Pericardium fibroblast (primary cell): ENCODE results near the gene SOAT2. TPM values are rescaled to one million over a fixed set of nuclear protein-coding genes. Genes with fewer than 3 reads are reported as not detected.

Source experiments
- total RNA-seq: library from RNA; depleted of rRNA; stranded (reverse); fragments of >200 nt; gene quantifications from 2 replicates; pipeline ENCODE4 v1.2.3, GENCODE V29; 2015

SOAT2 gene, protein sequence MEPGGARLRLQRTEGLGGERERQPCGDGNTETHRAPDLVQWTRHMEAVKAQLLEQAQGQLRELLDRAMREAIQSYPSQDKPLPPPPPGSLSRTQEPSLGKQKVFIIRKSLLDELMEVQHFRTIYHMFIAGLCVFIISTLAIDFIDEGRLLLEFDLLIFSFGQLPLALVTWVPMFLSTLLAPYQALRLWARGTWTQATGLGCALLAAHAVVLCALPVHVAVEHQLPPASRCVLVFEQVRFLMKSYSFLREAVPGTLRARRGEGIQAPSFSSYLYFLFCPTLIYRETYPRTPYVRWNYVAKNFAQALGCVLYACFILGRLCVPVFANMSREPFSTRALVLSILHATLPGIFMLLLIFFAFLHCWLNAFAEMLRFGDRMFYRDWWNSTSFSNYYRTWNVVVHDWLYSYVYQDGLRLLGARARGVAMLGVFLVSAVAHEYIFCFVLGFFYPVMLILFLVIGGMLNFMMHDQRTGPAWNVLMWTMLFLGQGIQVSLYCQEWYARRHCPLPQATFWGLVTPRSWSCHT
- total RNA-seq: 0.12 TPM in 1 of 2 replicates, not detected in the other

DNA sequence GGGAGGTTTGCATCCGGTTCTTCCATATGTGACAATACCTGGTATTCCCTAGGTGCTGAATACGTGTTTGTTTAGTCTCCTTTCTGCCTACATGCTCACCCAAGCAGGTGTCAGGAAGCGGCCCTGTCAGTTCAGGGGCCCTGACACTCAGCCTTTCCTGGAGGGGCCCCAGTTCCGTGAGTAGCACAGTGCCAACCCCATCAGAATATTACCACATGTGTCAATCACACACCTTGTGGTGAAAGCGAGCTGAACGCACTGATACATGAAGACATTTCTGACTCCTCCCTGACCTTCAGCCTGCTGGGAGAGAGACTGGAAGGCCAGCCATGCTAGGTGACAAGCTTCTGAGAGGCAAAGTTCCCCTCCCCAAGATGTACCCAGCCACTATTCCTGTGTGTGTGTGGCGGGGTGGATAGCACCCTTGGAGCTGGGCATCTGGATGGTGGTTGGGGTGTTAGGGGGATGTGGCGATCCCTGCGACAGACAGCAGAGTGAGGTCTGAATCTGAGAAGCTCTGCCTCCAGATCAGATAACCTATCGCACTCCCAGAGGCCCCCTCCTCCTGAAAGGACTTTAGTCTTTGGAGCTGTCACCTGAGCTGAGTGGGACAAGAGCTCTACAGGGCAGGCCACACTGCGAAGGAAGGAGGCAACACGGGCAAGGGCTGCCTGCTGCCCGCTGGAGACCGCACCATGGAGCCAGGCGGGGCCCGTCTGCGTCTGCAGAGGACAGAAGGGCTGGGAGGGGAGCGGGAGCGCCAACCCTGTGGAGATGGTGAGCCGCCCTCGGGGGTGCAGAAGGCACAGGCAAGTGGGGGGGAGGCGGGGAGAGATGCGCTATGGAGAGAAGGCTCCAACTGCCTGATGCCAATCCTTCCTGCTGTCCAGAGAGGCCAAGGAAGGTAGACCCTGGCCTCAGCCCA lies at the start of gene SOAT2:
Gene SOAT2 (plus strand): TSS at position 604 of the 925 bp plus-strand sequence. CDS start 92 bp downstream, at position 696.

DNA sequence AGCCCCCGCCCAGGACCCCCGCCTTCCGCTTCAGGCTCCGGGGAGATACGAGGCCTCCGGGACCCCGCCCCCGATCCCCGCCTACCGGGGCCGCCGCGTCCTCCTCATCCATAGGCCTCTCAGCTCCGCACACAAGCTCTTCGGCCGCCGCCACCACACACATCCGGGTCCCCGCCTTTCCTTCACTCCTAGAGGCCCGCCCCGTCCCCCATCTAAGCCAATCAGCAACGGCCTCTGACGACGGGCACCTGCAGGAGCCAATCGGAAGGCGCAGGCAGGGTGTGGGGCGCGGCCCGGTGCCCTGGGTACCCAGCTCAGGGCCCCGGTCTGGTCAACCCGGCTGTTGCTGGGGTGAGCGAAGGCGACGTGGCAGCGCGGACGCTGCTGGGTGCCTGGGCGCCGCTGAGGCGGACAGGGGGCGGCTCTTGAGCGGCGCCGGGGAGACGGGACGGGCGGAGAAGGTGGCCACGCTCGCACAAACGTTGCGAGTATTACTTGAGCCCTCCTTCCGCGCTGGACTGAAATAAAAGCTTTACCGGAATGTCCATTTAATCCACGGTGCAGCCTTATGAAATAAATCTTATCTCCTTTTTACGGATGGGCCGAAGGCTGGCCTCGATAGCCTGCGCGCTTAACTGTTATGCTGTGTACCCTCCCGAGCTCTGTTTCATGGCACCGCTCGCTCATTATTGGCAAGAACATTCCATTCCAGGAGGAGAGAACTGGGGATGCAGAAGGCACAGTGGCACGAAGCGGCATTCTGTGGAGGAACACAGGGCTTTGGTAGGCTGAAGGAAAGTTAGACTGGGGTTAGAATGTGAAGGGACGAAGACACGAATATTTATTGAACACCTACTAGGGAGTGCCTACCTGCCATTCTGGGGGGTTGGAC lies 23.8 kb upstream of the SOAT2 start, which contains the start of gene SPRYD3:
Gene SPRYD3 (minus strand): TSS at position 165 of the 892 bp plus-strand sequence. CDS start 57 bp downstream, at position 108.

DNA sequence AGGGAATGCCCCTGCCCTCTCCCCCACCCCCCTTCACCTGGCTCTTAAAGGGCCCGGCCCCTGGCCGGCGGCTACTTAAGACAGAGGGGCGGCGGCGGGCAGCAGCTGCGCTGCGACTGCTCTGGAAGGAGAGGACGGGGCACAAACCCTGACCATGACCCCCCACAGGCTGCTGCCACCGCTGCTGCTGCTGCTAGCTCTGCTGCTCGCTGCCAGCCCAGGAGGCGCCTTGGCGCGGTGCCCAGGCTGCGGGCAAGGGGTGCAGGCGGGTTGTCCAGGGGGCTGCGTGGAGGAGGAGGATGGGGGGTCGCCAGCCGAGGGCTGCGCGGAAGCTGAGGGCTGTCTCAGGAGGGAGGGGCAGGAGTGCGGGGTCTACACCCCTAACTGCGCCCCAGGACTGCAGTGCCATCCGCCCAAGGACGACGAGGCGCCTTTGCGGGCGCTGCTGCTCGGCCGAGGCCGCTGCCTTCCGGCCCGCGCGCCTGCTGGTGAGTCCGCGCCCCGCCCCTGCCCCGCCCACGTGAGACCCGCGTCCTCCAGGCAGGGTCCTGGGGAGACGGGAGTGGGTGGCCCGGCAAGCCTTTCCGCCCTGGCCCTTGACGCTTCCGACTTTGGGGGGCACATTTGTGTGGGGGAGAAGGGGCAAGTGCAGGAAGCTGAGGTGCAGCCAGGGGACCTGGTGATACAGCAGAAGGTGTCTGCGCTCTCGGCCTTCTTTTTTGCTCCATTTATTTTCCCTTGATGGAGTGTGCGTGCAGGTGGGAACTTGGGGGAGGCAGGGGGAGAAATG lies 5.5 kb upstream of the SOAT2 start, which contains the start of gene IGFBP6:
Gene IGFBP6 (plus strand): TSS at position 104 of the 790 bp plus-strand sequence. CDS start 51 bp downstream, at position 155.

Other genes starting within 250 kb of the SOAT2 start
- gene KRT8, start 198.4 kb upstream of the SOAT2 start, total RNA-seq: 48.8 and 158 TPM in 2 replicates
- 270 and 810 TPM in 2 replicates for gene KRT18, start 154.4 kb upstream of the SOAT2 start, total RNA-seq
- 528 and 820 TPM in 2 replicates for gene EIF4B, start 97.0 kb upstream of the SOAT2 start, total RNA-seq
- gene TNS2, start 53.4 kb upstream of the SOAT2 start, total RNA-seq: 95.6 and 138 TPM in 2 replicates
- 12.2 and 17.6 TPM in 2 replicates for gene SPRYD3, start 24.1 kb upstream of the SOAT2 start, total RNA-seq
- 779 and 1,045 TPM in 2 replicates for gene IGFBP6, start 5.8 kb upstream of the SOAT2 start, total RNA-seq
- 3.7 and 9.4 TPM in 2 replicates for gene ZNF740, start 77.2 kb downstream of the SOAT2 start, total RNA-seq
- 8.5 and 10.6 TPM in 2 replicates for gene CSAD, start 77.4 kb downstream of the SOAT2 start, total RNA-seq
- gene ITGB7, start 103.8 kb downstream of the SOAT2 start, total RNA-seq: 0.17 TPM in 1 of 2 replicates, not detected in the other
- gene RARG, start 128.7 kb downstream of the SOAT2 start, total RNA-seq: 20.2 and 57.0 TPM in 2 replicates
- 0.12 and 1.8 TPM in 2 replicates for gene ESPL1, start 164.8 kb downstream of the SOAT2 start, total RNA-seq
- gene PFDN5, start 192.1 kb downstream of the SOAT2 start, total RNA-seq: 559 and 576 TPM in 2 replicates
- 43.3 and 64.9 TPM in 2 replicates for gene MYG1, start 196.2 kb downstream of the SOAT2 start, total RNA-seq
- gene AAAS, start 218.1 kb downstream of the SOAT2 start, total RNA-seq: 40.7 and 41.6 TPM in 2 replicates
- not detected in 2 replicates for gene SP7, start 232.9 kb downstream of the SOAT2 start, total RNA-seq